Smooth muscle cell (in vitro differentiated cells): ENCODE results near the gene TDRD7. TPM values are rescaled to one million over a fixed set of nuclear protein-coding genes. Genes with fewer than 3 reads are reported as not detected.

Experiments used
- DNase-seq: peaks from one replicate; lab custom pipeline; 2025; ENCODE audit not compliant: unreplicated experiment; lab: John Stamatoyannopoulos, UW
- H2AFZ ChIP-seq: fragments of 200-600 bp; sonication (generic); 2 replicates; pipeline ENCODE4 v1.6.0; 2016; ENCODE audit warnings: antibody characterized with exemption, low read depth, mild to moderate bottlenecking
- H3F3A ChIP-seq: fragments of 200-600 bp; sonication (generic); 2 replicates; pipeline ENCODE4 v1.6.0; 2017; ENCODE audit warnings: antibody characterized with exemption, low read depth
- H3K27ac ChIP-seq: fragments of 200-600 bp; sonication (generic); 2 replicates; pipeline ENCODE4 v1.5.1; 2016; ENCODE audit warnings: low read depth, mild to moderate bottlenecking
- H3K27me3 ChIP-seq: fragments of 200-600 bp; sonication (generic); 2 replicates; pipeline ENCODE4 v1.6.1; 2016; ENCODE audit warnings: low read depth, mild to moderate bottlenecking
- H3K36me3 ChIP-seq: fragments of 200-600 bp; sonication (generic); 2 replicates; pipeline ENCODE4 v1.5.1; 2016; ENCODE audit warnings: low read depth
- H3K4me1 ChIP-seq: fragments of 200-600 bp; sonication (generic); 2 replicates; pipeline ENCODE4 v1.5.1; 2016; ENCODE audit warnings: low read depth
- H3K4me2 ChIP-seq: fragments of 200-600 bp; sonication (generic); 2 replicates; pipeline ENCODE4 v1.6.0; 2016; ENCODE audit warnings: mild to moderate bottlenecking
- H3K4me3 ChIP-seq: fragments of 200-600 bp; sonication (generic); 2 replicates; pipeline ENCODE4 v1.5.1; 2016; ENCODE audit warnings: mild to moderate bottlenecking
- H3K79me2 ChIP-seq: fragments of 200-600 bp; sonication (generic); 2 replicates; pipeline ENCODE4 v1.6.0; 2016; ENCODE audit warnings: low read depth, mild to moderate bottlenecking
- H3K9ac ChIP-seq: fragments of 200-600 bp; sonication (generic); 2 replicates; pipeline ENCODE4 v1.6.0; 2016; ENCODE audit warnings: low read depth
- H3K9me3 ChIP-seq: fragments of 200-600 bp; sonication (generic); replicated peaks from 2 replicates; pipeline ENCODE4 v1.5.1; 2016; ENCODE audit warnings: low read depth
- H4K20me1 ChIP-seq: fragments of 200-600 bp; sonication (generic); 2 replicates; pipeline ENCODE4 v1.6.0; 2016; ENCODE audit warnings: low read depth
- CTCF ChIP-seq: fragments of 200-600 bp; sonication (generic); IDR thresholded peaks from 2 replicates; pipeline ENCODE4 v1.5.1; 2017; ENCODE audit warnings: borderline replicate concordance, mild to moderate bottlenecking, antibody characterized with exemption; ENCODE audit not compliant: insufficient read depth, poor library complexity, severe bottlenecking
- whole genome bisulfite sequencing: methylation state at CpG from one replicate; pipeline ENCODE4 v1.1.7; 2016; ENCODE audit warnings: low lambda C conversion rate; 5-methylcytosine and 5-hydroxymethylcytosine counted together
- polyA plus RNA-seq: library from polyadenylated mRNA; unstranded; fragments of >200 nt; fragmentation: Nextera tagmentation; extraction: Ambion mirVana; gene quantifications from 2 replicates; pipeline ENCODE4 v1.2.1, GENCODE V29; 2016
- total RNA-seq: library from RNA; depleted of rRNA; stranded (reverse); fragments of >200 nt; gene quantifications from 2 replicates; pipeline ENCODE4 v1.2.3, GENCODE V29; 2014

TDRD7 gene
- total and polyA plus RNA-seq, 2 experiments from 2014 or later: 1.5 to 3.4 TPM

- no peaks in the 10 kb centered on the region for H4K20me1 ChIP-seq
- H3K4me3 ChIP-seq: no peak overlapping the region
- H3K4me2 ChIP-seq: no peak overlapping the region
- H3K9me3 ChIP-seq: no peaks in the 10 kb centered on the region
- 86% methylated on average over 8 of the region's 8 CpGs for WGBS
- H3K27ac ChIP-seq: no peak overlapping the region
- peaks cover 29% of the 10 kb centered on the region for H3K27me3 ChIP-seq
- no peaks in the 10 kb centered on the region for H3F3A ChIP-seq
- H3K79me2 ChIP-seq: no peaks in the 10 kb centered on the region
- no peak for TF ChIP-seq CTCF
- H3K36me3 ChIP-seq: no peaks in the 10 kb centered on the region
- H3K9ac ChIP-seq: no peak overlapping the region
- peaks cover 8% of the 10 kb centered on the region for H3K4me1 ChIP-seq
- H2AFZ ChIP-seq: no peak overlapping the region
- no peak for DNase-seq
These were observed 104.2 kb downstream of the TDRD7 start for GRCh38 chr9:97516111-97516510.

- no peak overlapping the region for H3K4me2 ChIP-seq
- peaks cover 31% of the 10 kb centered on the region for H3K27me3 ChIP-seq
- TF ChIP-seq CTCF: no peak
- DNase-seq: no peak
- WGBS: 89% methylated on average over 14 of the region's 14 CpGs
- no peaks in the 10 kb centered on the region for H3K36me3 ChIP-seq
- no peaks in the 10 kb centered on the region for H3K9me3 ChIP-seq
- H2AFZ ChIP-seq: no peak overlapping the region
- no peaks in the 10 kb centered on the region for H4K20me1 ChIP-seq
- peaks cover 8% of the 10 kb centered on the region for H3K4me1 ChIP-seq
- H3K27ac ChIP-seq: no peak overlapping the region
- H3K4me3 ChIP-seq: no peak overlapping the region
- no peaks in the 10 kb centered on the region for H3F3A ChIP-seq
- no peak overlapping the region for H3K9ac ChIP-seq
- H3K79me2 ChIP-seq: no peaks in the 10 kb centered on the region
These were observed 105.6 kb downstream of the TDRD7 start for GRCh38 chr9:97517331-97518089.

- no peaks in the 10 kb centered on the region for H3K9me3 ChIP-seq
- DNase-seq: no peak
- peak overlapping the region; percentile 67 for H2AFZ ChIP-seq
- H3K27ac ChIP-seq: no peak overlapping the region
- H3F3A ChIP-seq: no peaks in the 10 kb centered on the region
- H3K9ac ChIP-seq: no peak overlapping the region
- no peaks in the 10 kb centered on the region for H3K79me2 ChIP-seq
- no peaks in the 10 kb centered on the region for H3K36me3 ChIP-seq
- no peak overlapping the region for H3K4me3 ChIP-seq
- H4K20me1 ChIP-seq: no peaks in the 10 kb centered on the region
- 91% methylated on average over 9 of the region's 9 CpGs for WGBS
- H3K4me2 ChIP-seq: no peak overlapping the region
- peaks cover 38% of the 10 kb centered on the region for H3K27me3 ChIP-seq
- TF ChIP-seq CTCF: no peak
- peaks cover 8% of the 10 kb centered on the region for H3K4me1 ChIP-seq
These were observed 106.4 kb downstream of the TDRD7 start for GRCh38 chr9:97518166-97518908.
